HG02970 (cell line): ENCODE results near the gene ABCA4.

Source experiments
- ATAC-seq: cut with Tn5 transposase; IDR thresholded peaks from one replicate; pipeline ENCODE4 v1.9.1; 2021; ENCODE audit warnings: mild to moderate bottlenecking, moderate library complexity, moderate number of reproducible peaks; ENCODE audit not compliant: unreplicated experiment, low FRiP score

ABCA4 gene

GRCh38 chr1:93988634-93989350 lies 132.2 kb downstream of the ABCA4 start:
- ATAC-seq: no peak

GRCh38 chr1:93981274-93981667 lies 139.7 kb downstream of the ABCA4 start:
- no peak for ATAC-seq

- no peak for ATAC-seq
Measured at GRCh38 chr1:93980320-93981273, 140.4 kb downstream of the ABCA4 start.

GRCh38 chr1:93979718-93980319 lies 141.1 kb downstream of the ABCA4 start:
- ATAC-seq: no peak

GRCh38 chr1:93979040-93979717 lies 141.8 kb downstream of the ABCA4 start:
- no peak for ATAC-seq

- ATAC-seq: no peak
Measured at GRCh38 chr1:93977598-93977945, 143.4 kb downstream of the ABCA4 start.

- no peak for ATAC-seq
Measured at GRCh38 chr1:93976711-93977597, 144.0 kb downstream of the ABCA4 start.

- ATAC-seq: no peak
Measured at GRCh38 chr1:93976291-93976690, 144.7 kb downstream of the ABCA4 start.

GRCh38 chr1:93972341-93972740 lies 148.6 kb downstream of the ABCA4 start:
- no peak for ATAC-seq

GRCh38 chr1:93969887-93970286 lies 151.1 kb downstream of the ABCA4 start:
- ATAC-seq: no peak

GRCh38 chr1:93969371-93969770 lies 151.6 kb downstream of the ABCA4 start:
- no peak for ATAC-seq

GRCh38 chr1:93967306-93967705 lies 153.6 kb downstream of the ABCA4 start:
- ATAC-seq: no peak

- ATAC-seq: no peak
Measured at GRCh38 chr1:93965888-93966287, 155.1 kb downstream of the ABCA4 start.

- ATAC-seq: no peak
Measured at GRCh38 chr1:93965256-93965655, 155.7 kb downstream of the ABCA4 start.

- ATAC-seq: no peak
Measured at GRCh38 chr1:93964777-93965200, 156.2 kb downstream of the ABCA4 start.

- ATAC-seq: no peak
Measured at GRCh38 chr1:93964096-93964776, 156.7 kb downstream of the ABCA4 start.

GRCh38 chr1:93963585-93963984 lies 157.4 kb downstream of the ABCA4 start:
- ATAC-seq: no peak

- ATAC-seq: no peak
Measured at GRCh38 chr1:93961906-93962305, 159.0 kb downstream of the ABCA4 start.

GRCh38 chr1:93961443-93961842 lies 159.5 kb downstream of the ABCA4 start:
- ATAC-seq: no peak
